Esophagus squamous epithelium (tissue), 4 donors: ENCODE results near the gene ITSN1.

Source experiments
- POLR2A ChIP-seq, 4 donors: fragments of 450-650 bp; IDR thresholded peaks; one replicate each; pipeline ENCODE4 v1.6.1; 2017; ENCODE audit warnings: antibody characterized with exemption in 4 of 4, mild to moderate bottlenecking in 4 of 4, moderate library complexity in 3 of 4
- TF ChIP-seq, protein P1 (sequence below), 6 experiments: fragments of 450-650 bp in 4 of 6; fragments of 200-600 bp in 2 of 6; sonication (generic) in 2 of 6; IDR thresholded peaks; one replicate each; pipeline ENCODE4 v1.5.1; 2016 to 2019; ENCODE audit warnings: antibody characterized with exemption in 6 of 6, mild to moderate bottlenecking in 4 of 6, moderate library complexity in 4 of 6

DNA sequence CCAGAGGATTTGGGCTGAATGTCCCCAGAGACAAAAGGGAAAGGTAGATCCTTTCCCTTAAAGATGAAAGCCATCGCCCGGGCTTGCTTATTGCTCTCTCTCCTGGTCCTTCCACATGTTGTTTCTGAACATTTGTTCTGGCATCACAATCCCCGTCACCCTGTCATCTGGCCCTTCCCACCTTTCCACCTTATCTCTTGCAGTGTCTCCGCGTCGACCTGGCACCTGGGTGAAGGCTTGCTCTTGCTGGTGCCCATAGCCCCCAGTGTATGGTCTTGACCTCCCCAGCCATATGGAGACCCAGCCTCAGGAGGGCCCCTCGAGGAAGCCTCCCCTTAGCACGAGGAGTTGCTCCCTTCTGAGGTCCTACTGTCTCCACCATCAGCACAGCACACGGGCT is 208.7 kb downstream of the ITSN1 start:
- TF ChIP-seq, protein P1, sequence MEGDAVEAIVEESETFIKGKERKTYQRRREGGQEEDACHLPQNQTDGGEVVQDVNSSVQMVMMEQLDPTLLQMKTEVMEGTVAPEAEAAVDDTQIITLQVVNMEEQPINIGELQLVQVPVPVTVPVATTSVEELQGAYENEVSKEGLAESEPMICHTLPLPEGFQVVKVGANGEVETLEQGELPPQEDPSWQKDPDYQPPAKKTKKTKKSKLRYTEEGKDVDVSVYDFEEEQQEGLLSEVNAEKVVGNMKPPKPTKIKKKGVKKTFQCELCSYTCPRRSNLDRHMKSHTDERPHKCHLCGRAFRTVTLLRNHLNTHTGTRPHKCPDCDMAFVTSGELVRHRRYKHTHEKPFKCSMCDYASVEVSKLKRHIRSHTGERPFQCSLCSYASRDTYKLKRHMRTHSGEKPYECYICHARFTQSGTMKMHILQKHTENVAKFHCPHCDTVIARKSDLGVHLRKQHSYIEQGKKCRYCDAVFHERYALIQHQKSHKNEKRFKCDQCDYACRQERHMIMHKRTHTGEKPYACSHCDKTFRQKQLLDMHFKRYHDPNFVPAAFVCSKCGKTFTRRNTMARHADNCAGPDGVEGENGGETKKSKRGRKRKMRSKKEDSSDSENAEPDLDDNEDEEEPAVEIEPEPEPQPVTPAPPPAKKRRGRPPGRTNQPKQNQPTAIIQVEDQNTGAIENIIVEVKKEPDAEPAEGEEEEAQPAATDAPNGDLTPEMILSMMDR (IDR thresholded peaks at IDR 0.05), result no peak
- no peak for TF ChIP-seq POLR2A (IDR thresholded peaks at IDR 0.05)
